ENCODE measurements around the gene CNTNAP2.

GRCh38 chr7:148093375-148094166, 1977.0 kb downstream of the CNTNAP2 start:
- TF ChIP-seq CTCF (IDR thresholded peaks at IDR 0.05) (no peak), POLR2A (IDR thresholded peaks at IDR 0.05) (no peak)

Data from testis (tissue), 2 donors.